Measurements from ENCODE around the gene SYTL3.

The SYTL3 gene

GRCh38 chr6:158707120-158707820 is 57.4 kb downstream of the SYTL3 start:
- no peak overlapping the region for H2AFZ ChIP-seq (ENCODE audit: low read length)
- H3K36me3 ChIP-seq (ENCODE audit: insufficient read depth, low read length) = no peaks in the 10 kb centered on the region
- no peaks in the 10 kb centered on the region for H3K4me1 ChIP-seq (ENCODE audit: insufficient read depth, low read length, poor library complexity, severe bottlenecking)
- TF ChIP-seq CTCF (conservative IDR thresholded peaks at IDR 0.05; ENCODE audit: low read length) (no peak), EZH2phosphoT487 (IDR thresholded peaks at IDR 0.05; ENCODE audit: borderline replicate concordance) (no peak)
- H3K79me2 ChIP-seq (ENCODE audit: insufficient read depth, low read length) = no peaks in the 10 kb centered on the region
- H3K27me3 ChIP-seq (ENCODE audit: insufficient read depth, low read length, poor library complexity, severe bottlenecking) = no peaks in the 10 kb centered on the region
- H3K9me2 ChIP-seq (replicated peaks; ENCODE audit: low read depth, low read length) = no peaks in the 10 kb centered on the region
- no peak overlapping the region for H3K9ac ChIP-seq (ENCODE audit: low read depth, low read length, poor library complexity, severe bottlenecking)
- H4K20me1 ChIP-seq (ENCODE audit: insufficient read depth, low read length, poor library complexity, severe bottlenecking) = no peaks in the 10 kb centered on the region
- no peaks in the 10 kb centered on the region for H3K9me3 ChIP-seq (ENCODE audit: insufficient read depth, low read depth, low read length)
- no peaks in the 10 kb centered on the region for H3F3A ChIP-seq (ENCODE audit: low read depth)
- H3K4me3 ChIP-seq (ENCODE audit: low read length, poor library complexity, severe bottlenecking) = no peak overlapping the region
- H3K4me2 ChIP-seq (ENCODE audit: low read depth, low read length, poor library complexity, severe bottlenecking) = no peak overlapping the region

GRCh38 chr6:158707821-158708195 is 58.0 kb downstream of the SYTL3 start:
- Histone ChIP-seq H3K27me3 (ENCODE audit: insufficient read depth, low read length, poor library complexity, severe bottlenecking) (no peaks in the 10 kb centered on the region), H3K4me3 (ENCODE audit: low read length, poor library complexity, severe bottlenecking) (no peak overlapping the region), H3K4me2 (ENCODE audit: low read depth, low read length, poor library complexity, severe bottlenecking) (no peak overlapping the region), H4K20me1 (ENCODE audit: insufficient read depth, low read length, poor library complexity, severe bottlenecking) (no peaks in the 10 kb centered on the region), H3K9me2 (replicated peaks; ENCODE audit: low read depth, low read length) (no peaks in the 10 kb centered on the region), H3K4me1 (ENCODE audit: insufficient read depth, low read length, poor library complexity, severe bottlenecking) (no peaks in the 10 kb centered on the region), H3K36me3 (ENCODE audit: insufficient read depth, low read length) (no peaks in the 10 kb centered on the region), H3F3A (ENCODE audit: low read depth) (no peaks in the 10 kb centered on the region), H3K9me3 (ENCODE audit: insufficient read depth, low read depth, low read length) (no peaks in the 10 kb centered on the region), H2AFZ (ENCODE audit: low read length) (no peak overlapping the region), H3K9ac (ENCODE audit: low read depth, low read length, poor library complexity, severe bottlenecking) (no peak overlapping the region), H3K79me2 (ENCODE audit: insufficient read depth, low read length) (no peaks in the 10 kb centered on the region)
- TF ChIP-seq EZH2phosphoT487 (IDR thresholded peaks at IDR 0.05; ENCODE audit: borderline replicate concordance) = no peak
- TF ChIP-seq CTCF (conservative IDR thresholded peaks at IDR 0.05; ENCODE audit: low read length) = no peak

GRCh38 chr6:158708239-158708638 is 58.4 kb downstream of the SYTL3 start:
- H2AFZ ChIP-seq (ENCODE audit: low read length) = no peak overlapping the region

More at GRCh38 chr6:158708239-158708638, 58.4 kb downstream of the SYTL3 start:
- Histone ChIP-seq H3K9ac (ENCODE audit: low read depth, low read length, poor library complexity, severe bottlenecking) (no peak overlapping the region), H3K27me3 (ENCODE audit: insufficient read depth, low read length, poor library complexity, severe bottlenecking) (no peaks in the 10 kb centered on the region), H3F3A (ENCODE audit: low read depth) (no peaks in the 10 kb centered on the region), H3K4me1 (ENCODE audit: insufficient read depth, low read length, poor library complexity, severe bottlenecking) (peaks cover 4% of the 10 kb centered on the region), H3K9me2 (replicated peaks; ENCODE audit: low read depth, low read length) (no peaks in the 10 kb centered on the region), H3K36me3 (ENCODE audit: insufficient read depth, low read length) (no peaks in the 10 kb centered on the region), H3K9me3 (ENCODE audit: insufficient read depth, low read depth, low read length) (no peaks in the 10 kb centered on the region), H4K20me1 (ENCODE audit: insufficient read depth, low read length, poor library complexity, severe bottlenecking) (no peaks in the 10 kb centered on the region), H3K79me2 (ENCODE audit: insufficient read depth, low read length) (no peaks in the 10 kb centered on the region), H3K4me3 (ENCODE audit: low read length, poor library complexity, severe bottlenecking) (no peak overlapping the region), H3K4me2 (ENCODE audit: low read depth, low read length, poor library complexity, severe bottlenecking) (no peak overlapping the region)
- TF ChIP-seq EZH2phosphoT487 (IDR thresholded peaks at IDR 0.05; ENCODE audit: borderline replicate concordance) (no peak), CTCF (conservative IDR thresholded peaks at IDR 0.05; ENCODE audit: low read length) (no peak)
